Measurements from ENCODE around the gene ULK4. TPM values are rescaled to one million over a fixed set of nuclear protein-coding genes. Genes with fewer than 3 reads are reported as not detected.
"Not testable (repeated sequence)": the region's sequence is repeated elsewhere in the genome, so short reads cannot be mapped to it uniquely, and the experiment has no call there.

Gene ULK4
- total and polyA plus RNA-seq, 2 donors (not counting 1 experiment from before 2014, with no cell fraction given): 9.1 to 9.7 TPM

- Histone ChIP-seq H3K27ac (ENCODE audit: insufficient read depth, low read length) (no peak overlapping the region), H3K4me3 (replicated peaks in 1 of 4; ENCODE audit: control extremely low read depth in 1 of 4, insufficient read depth in 1 of 4, low read depth in 3 of 4, low read length in 4 of 4) (no peak overlapping the region), H3K79me2 (ENCODE audit: control insufficient read depth, insufficient read depth, low read length) (no peaks in the 10 kb centered on the region), H4K20me1 (ENCODE audit: control insufficient read depth, extremely low read depth, insufficient read depth, low read length) (no peaks in the 10 kb centered on the region), H3K9me3 (ENCODE audit: control insufficient read depth, insufficient read depth, low read depth, low read length) (no peaks in the 10 kb centered on the region), H3K36me3 (ENCODE audit: control insufficient read depth, insufficient read depth, low read length) (no peaks in the 10 kb centered on the region), H2AFZ (ENCODE audit: low read length) (no peak overlapping the region), H3K27me3 (ENCODE audit: control insufficient read depth, insufficient read depth, low read length) (no peaks in the 10 kb centered on the region), H3K4me1 (ENCODE audit: control insufficient read depth, extremely low read depth, insufficient read depth, low read length) (no peaks in the 10 kb centered on the region), H3K9ac (ENCODE audit: insufficient read depth, low read length) (no peak overlapping the region), H3K4me2 (ENCODE audit: extremely low read depth, insufficient read depth, low read length) (no peak overlapping the region)
- TF ChIP-seq CTCF (conservative IDR thresholded peaks at IDR 0.05 in 1 of 2, IDR thresholded peaks at IDR 0.05 in 1 of 2; ENCODE audit: low read depth in 1 of 2, low read length in 2 of 2) (no peak), EZH2 (IDR thresholded peaks at IDR 0.05; ENCODE audit: low read length, missing control alignments) (no peak)
- DNase-seq (ENCODE audit: low read depth in 2 of 2): no peak
Observed at GRCh38 chr3:41394896-41395295, 567.0 kb downstream of the ULK4 start.

GRCh38 chr3:41370765-41371535 is 591.0 kb downstream of the ULK4 start:
- H3K79me2 ChIP-seq (ENCODE audit: control insufficient read depth, insufficient read depth, low read length); H3K4me1 ChIP-seq (ENCODE audit: control insufficient read depth, extremely low read depth, insufficient read depth, low read length); DNase-seq (ENCODE audit: low read depth in 2 of 2); H2AFZ ChIP-seq (ENCODE audit: low read length); H4K20me1 ChIP-seq (ENCODE audit: control insufficient read depth, extremely low read depth, insufficient read depth, low read length); H3K9ac ChIP-seq (ENCODE audit: insufficient read depth, low read length); H3K4me2 ChIP-seq (ENCODE audit: extremely low read depth, insufficient read depth, low read length); H3K27me3 ChIP-seq (ENCODE audit: control insufficient read depth, insufficient read depth, low read length); H3K9me3 ChIP-seq (ENCODE audit: control insufficient read depth, insufficient read depth, low read depth, low read length); H3K4me3 ChIP-seq (replicated peaks in 1 of 4; ENCODE audit: control extremely low read depth in 1 of 4, insufficient read depth in 1 of 4, low read depth in 3 of 4, low read length in 4 of 4); H3K36me3 ChIP-seq (ENCODE audit: control insufficient read depth, insufficient read depth, low read length); H3K27ac ChIP-seq (ENCODE audit: insufficient read depth, low read length): not testable (repeated sequence)

GRCh38 chr3:41370307-41370706 is 591.6 kb downstream of the ULK4 start:
- H3K27ac ChIP-seq (ENCODE audit: insufficient read depth, low read length): no peak overlapping the region
- no peak for TF ChIP-seq CTCF (conservative IDR thresholded peaks at IDR 0.05 in 1 of 2, IDR thresholded peaks at IDR 0.05 in 1 of 2; ENCODE audit: low read depth in 1 of 2, low read length in 2 of 2)
- TF ChIP-seq EZH2 (IDR thresholded peaks at IDR 0.05; ENCODE audit: low read length, missing control alignments): no peak
- no peaks in the 10 kb centered on the region for H3K27me3 ChIP-seq (ENCODE audit: control insufficient read depth, insufficient read depth, low read length)
- H3K79me2 ChIP-seq (ENCODE audit: control insufficient read depth, insufficient read depth, low read length): no peaks in the 10 kb centered on the region
- H3K4me3 ChIP-seq (replicated peaks in 1 of 4; ENCODE audit: control extremely low read depth in 1 of 4, insufficient read depth in 1 of 4, low read depth in 3 of 4, low read length in 4 of 4): no peak overlapping the region
- H3K9ac ChIP-seq (ENCODE audit: insufficient read depth, low read length): no peak overlapping the region
- no peaks in the 10 kb centered on the region for H3K36me3 ChIP-seq (ENCODE audit: control insufficient read depth, insufficient read depth, low read length)
- no peak for DNase-seq (ENCODE audit: low read depth in 2 of 2)
- H3K9me3 ChIP-seq (ENCODE audit: control insufficient read depth, insufficient read depth, low read depth, low read length): no peaks in the 10 kb centered on the region
- H3K4me2 ChIP-seq (ENCODE audit: extremely low read depth, insufficient read depth, low read length): no peak overlapping the region
- H3K4me1 ChIP-seq (ENCODE audit: control insufficient read depth, extremely low read depth, insufficient read depth, low read length): no peaks in the 10 kb centered on the region
- no peak overlapping the region for H2AFZ ChIP-seq (ENCODE audit: low read length)
- no peaks in the 10 kb centered on the region for H4K20me1 ChIP-seq (ENCODE audit: control insufficient read depth, extremely low read depth, insufficient read depth, low read length)
